GM19035 (cell line): ENCODE data around the gene RAB6B.

Experiments used
- ATAC-seq: cut with Tn5 transposase; IDR thresholded peaks from one replicate; pipeline ENCODE4 v1.9.1; 2021; ENCODE audit not compliant: unreplicated experiment

Gene RAB6B

DNA sequence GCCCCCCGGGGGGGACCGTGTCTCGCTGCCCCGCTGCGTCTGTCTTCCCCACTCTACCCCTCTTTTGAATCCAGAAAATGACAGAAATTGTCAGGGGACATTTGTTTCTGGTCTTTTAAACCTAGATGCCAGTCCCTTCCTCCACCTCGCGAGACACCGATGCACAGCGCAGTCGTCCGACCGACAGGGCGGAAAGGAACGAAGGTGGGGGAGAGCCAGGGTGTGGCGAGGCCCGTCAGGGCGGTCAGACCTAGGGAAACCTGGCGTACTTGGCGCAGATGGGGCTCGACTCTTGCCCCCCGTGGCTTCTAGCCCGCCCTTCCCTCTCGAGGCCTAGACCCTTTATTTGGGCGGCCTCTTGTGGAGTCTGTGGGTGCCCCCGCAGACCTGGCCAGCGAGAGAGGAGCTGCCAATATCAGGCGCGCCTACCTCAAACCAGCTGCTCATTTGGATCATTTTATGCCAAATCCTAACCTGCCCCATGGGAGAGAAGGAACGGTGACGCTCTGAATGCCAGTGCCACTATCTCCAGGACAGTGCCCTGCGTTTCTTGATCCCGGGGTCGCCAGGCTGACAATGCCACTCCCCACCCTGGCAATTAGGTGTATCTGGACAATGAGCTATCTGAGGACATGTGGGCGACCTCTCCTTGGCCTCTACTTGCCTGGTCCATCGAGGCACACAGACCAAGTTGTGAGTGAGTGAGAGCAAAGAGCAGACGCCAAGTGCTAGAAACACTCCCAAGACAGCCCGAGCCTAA lies 500 bp upstream of the RAB6B start:
- ATAC-seq: no peak

- ATAC-seq: no peak
These were observed 1.1 kb downstream of the RAB6B start for GRCh38 chr3:133894353-133895207.

DNA sequence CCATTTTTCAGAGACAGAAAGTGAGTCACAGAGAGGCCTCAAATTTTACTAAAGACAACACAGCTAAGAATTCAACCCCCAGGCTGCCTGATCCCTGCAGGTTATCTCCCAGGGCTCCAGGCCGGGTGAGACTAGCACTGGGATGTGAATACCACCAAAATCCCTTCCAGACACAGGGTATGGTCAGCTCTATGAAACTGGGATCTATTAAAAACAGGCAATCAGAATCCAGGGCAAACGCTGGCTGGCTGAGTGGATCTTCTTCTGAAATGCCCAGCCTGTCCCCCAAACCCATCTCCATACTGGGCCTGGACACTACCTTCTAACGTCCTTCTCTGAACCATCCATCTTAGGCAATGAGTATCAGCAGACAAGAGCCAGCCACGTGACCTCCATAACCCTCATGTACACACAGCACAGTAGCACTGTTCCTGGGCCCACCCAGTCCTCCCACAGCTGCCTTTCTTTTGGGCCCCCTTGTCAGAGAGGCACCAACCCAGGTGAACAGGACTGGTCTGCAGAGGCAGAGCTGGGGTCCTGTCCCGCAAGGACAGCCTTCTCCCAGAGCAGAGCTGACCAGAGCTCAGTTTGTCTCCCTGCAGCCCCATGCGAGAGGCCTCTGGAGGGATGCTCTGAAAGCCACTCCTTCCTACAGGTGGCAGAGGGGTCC lies 1.9 kb downstream of the RAB6B start:
- no peak for ATAC-seq

GRCh38 chr3:133892541-133893231 lies 3.0 kb downstream of the RAB6B start:
- ATAC-seq: no peak

- no peak for ATAC-seq
These were observed 3.9 kb downstream of the RAB6B start for GRCh38 chr3:133891662-133892378.

DNA sequence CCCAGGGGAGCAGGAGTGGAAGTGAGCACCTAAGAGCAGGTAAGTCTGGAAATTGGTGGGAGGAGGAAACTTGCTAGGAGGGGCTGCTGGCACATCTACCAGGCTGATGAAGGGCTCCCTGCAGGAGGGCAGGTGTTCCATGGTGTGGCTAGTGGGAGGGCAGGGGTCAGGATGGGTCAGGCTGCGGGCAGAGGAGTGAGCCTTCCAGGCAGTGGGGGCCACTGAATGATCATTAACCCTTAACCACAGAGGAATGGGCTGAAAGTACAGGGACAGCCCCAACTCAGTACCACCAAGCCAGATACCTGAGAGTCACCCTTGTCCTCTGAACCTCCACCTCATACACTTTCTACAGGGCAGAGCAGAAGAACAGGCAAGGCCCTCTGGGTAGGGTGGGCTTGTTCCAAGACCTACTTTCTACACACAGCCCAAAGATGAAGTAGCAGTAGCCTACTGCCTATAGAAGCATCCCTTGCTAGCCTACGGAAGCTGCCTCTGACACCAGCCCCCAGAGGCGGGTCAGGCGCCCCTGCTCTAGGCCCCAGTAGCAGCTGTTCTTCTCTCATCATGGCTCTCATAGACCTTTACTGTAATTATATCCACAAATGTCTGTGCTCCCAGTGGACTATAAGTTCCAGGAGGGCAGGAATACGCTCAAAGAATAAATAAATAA lies 4.6 kb downstream of the RAB6B start:
- ATAC-seq: no peak

DNA sequence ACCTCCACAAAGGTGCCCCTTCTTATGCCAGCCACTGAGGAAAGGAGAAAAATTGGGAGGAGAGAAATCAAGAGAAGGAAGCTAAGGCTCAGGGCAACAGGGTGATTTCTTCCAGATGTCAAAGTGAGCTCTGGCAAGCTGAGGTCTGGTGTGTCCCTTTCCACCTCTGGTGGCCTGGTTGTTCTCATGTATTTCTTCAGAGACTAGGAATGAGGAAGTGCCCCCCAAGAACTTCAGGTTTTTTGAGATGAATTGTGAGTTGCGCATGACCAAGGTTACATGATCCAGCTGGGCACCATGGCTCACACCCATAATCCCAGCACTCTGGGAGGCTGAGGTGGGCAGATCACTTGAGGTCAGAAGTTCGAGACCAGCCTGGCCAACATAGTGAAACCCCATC lies 5.6 kb downstream of the RAB6B start:
- ATAC-seq: no peak

DNA sequence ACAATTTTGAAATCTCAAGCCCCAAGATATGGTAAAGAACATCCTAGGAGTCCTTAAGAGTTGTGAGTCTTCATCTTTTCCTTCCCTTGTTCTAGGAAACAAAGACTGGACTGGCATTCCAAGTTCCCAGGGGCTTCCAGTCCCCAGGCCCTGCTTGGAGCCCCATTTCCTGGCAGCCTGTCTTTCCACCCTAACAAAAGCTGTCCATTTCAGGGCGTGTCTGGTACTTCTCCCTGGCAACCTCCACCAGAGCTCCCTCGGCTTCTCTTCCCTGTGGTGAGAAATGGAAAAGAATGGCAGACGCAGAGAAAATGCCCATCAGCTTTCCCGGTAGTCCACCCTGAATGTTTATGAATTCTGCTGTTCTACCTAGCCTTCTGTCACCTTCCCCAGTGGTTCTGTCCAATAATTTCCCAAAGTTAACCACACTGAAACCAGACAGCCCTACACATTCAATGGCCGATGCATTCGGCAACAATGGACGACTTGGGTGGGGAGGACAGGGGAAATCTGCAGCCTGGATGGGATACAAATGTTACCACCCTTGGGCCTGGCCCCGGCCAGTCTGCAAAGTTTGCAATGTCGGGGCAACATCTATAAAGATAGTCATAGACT lies 6.8 kb downstream of the RAB6B start:
- ATAC-seq: no peak

- ATAC-seq: no peak
These were observed 7.6 kb downstream of the RAB6B start for GRCh38 chr3:133887803-133888703.

DNA sequence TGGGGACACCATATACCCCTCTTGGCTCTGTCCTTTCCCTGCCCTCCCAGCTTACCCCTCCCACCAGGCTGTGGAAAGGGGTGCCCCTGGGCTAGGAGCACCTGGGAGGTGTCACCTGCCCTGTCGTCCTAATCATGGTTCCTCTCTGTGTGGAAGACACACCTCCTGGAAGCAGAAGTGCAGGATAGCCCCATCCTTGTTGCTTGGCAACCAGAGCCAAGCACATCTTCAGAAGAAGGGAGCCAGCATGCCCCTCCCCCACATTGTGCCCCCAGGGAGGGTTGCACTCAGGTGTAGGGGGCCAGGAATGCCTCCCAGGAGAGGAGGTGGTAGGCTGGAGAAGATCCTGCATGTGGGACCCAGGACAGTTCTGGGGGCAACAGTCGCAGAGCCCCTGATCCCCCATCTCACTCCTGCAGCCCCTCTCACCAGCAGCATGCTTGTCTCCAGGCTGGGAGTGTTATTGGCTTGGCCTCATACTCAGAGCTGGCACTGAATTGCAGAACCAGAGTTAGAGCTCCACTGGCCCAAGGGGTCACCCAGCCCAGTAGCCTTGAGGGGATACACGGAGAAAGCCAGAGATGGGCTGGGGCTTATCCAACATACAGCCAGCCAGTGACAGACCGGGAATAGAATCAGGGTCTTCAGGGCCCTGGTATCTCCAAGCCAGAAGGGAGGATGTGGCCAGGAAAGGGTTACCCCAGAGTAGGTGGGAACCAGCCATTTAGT lies 8.4 kb downstream of the RAB6B start:
- ATAC-seq: no peak

GRCh38 chr3:133886031-133886722 lies 9.5 kb downstream of the RAB6B start:
- ATAC-seq: no peak

- no peak for ATAC-seq
These were observed 10.6 kb downstream of the RAB6B start for GRCh38 chr3:133884887-133885711.

- no peak for ATAC-seq
These were observed 11.4 kb downstream of the RAB6B start for GRCh38 chr3:133884054-133884886.

DNA sequence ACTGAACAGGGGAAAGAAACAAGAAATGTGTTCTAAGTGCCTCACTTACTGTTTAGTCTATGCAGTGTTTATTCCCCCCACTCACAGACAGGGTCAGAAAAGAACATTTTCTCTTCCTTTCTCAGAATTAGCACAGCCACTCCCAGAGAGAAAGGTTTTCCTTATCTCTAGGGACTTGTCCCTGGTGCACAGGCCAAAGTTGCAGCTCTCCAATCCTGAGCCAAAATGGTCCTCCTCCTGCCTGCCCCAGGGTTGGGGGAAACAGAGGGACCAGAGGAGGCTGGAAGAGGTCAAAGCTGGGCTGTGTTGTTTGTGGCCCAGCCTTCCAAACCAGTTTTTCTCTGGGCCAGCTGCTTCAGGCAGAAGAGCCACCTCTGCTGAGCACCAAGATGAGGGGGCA lies 12.0 kb downstream of the RAB6B start:
- no peak for ATAC-seq

- ATAC-seq: no peak
These were observed 12.6 kb downstream of the RAB6B start for GRCh38 chr3:133882986-133883586.
